BLaER1 (cell line): ENCODE measurements around the gene GSTT4.

ENCODE experiments used
- H3K27ac ChIP-seq: shearing (Covaris generic); formaldehyde crosslinking; 2 replicates; pipeline ENCODE4 v1.8.1; 2022
- H3K27me3 ChIP-seq: shearing (Covaris generic); formaldehyde crosslinking; 2 replicates; pipeline ENCODE4 v1.8.1; 2022
- H3K36me3 ChIP-seq: shearing (Covaris generic); formaldehyde crosslinking; 2 replicates; pipeline ENCODE4 v1.8.1; 2022
- H3K4me1 ChIP-seq: shearing (Covaris generic); formaldehyde crosslinking; 2 replicates; pipeline ENCODE4 v1.8.1; 2022
- H3K4me2 ChIP-seq: shearing (Covaris generic); formaldehyde crosslinking; 2 replicates; pipeline ENCODE4 v1.8.1; 2022
- H3K4me3 ChIP-seq: shearing (Covaris generic); formaldehyde crosslinking; 2 replicates; pipeline ENCODE4 v1.8.1; 2022
- H3K9ac ChIP-seq: shearing (Covaris generic); formaldehyde crosslinking; 2 replicates; pipeline ENCODE4 v1.8.1; 2022
- H3K9me3 ChIP-seq: shearing (Covaris generic); formaldehyde crosslinking; 2 replicates; pipeline ENCODE4 v1.8.1; 2022
- H4K20me1 ChIP-seq: shearing (Covaris generic); formaldehyde crosslinking; 2 replicates; pipeline ENCODE4 v1.8.1; 2022
- Cebpa-rat ChIP-seq: shearing (Covaris generic); IDR thresholded peaks from 2 replicates; pipeline ENCODE4 v1.8.1; 2022

GSTT4 gene

DNA sequence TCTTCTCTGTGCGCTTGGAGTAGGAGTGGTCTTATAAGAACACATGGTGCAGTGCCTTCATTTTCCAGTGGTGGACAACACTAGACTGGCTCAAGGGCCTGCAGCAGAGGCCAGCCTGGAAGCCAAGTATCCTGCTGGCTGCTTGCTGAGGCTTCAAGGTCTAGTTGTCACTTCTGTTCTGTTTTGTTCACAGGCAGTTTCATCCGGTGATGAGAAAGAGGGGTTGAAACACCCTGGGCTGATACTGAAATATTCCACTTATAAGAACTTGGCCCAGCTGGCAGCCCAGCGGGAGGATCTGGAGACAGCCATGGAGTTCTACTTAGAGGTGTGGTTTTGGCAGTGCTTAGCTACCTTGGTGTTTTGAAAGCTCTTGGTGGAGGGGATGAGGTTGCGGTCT is 35.7 kb upstream of the GSTT4 start:
- Histone ChIP-seq H3K9me3 (no peaks in the 10 kb centered on the region), H3K4me1 (no peaks in the 10 kb centered on the region), H3K4me3 (no peak overlapping the region), H3K4me2 (no peak overlapping the region), H3K27ac (no peak overlapping the region), H3K9ac (no peak overlapping the region), H4K20me1 (peaks cover 20% of the 10 kb centered on the region; the same call in 1 of the 2 replicates), H3K27me3 (no peaks in the 10 kb centered on the region), H3K36me3 (peaks cover 100% of the 10 kb centered on the region)
- TF ChIP-seq Cebpa-rat, result no peak

DNA sequence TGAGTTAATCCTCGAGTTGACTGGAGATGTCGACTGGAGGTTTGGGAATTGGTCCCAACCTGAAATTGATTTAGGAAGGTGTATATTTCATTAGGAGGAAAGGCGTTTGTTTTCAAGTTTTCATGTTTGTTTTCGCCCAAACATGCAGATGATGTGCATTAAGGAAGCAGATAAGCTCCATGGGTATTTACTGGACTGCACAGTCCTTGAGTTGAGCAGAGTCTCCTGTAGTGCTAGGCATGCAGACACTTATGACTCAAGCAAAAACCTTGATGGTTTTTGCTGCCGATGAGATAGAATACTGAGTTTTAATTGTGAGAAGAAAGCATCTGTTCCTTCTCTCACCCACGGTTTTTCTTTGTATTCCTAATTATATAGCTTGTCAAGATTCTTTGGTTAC is 33.8 kb upstream of the GSTT4 start:
- no peaks in the 10 kb centered on the region for H3K9me3 ChIP-seq

DNA sequence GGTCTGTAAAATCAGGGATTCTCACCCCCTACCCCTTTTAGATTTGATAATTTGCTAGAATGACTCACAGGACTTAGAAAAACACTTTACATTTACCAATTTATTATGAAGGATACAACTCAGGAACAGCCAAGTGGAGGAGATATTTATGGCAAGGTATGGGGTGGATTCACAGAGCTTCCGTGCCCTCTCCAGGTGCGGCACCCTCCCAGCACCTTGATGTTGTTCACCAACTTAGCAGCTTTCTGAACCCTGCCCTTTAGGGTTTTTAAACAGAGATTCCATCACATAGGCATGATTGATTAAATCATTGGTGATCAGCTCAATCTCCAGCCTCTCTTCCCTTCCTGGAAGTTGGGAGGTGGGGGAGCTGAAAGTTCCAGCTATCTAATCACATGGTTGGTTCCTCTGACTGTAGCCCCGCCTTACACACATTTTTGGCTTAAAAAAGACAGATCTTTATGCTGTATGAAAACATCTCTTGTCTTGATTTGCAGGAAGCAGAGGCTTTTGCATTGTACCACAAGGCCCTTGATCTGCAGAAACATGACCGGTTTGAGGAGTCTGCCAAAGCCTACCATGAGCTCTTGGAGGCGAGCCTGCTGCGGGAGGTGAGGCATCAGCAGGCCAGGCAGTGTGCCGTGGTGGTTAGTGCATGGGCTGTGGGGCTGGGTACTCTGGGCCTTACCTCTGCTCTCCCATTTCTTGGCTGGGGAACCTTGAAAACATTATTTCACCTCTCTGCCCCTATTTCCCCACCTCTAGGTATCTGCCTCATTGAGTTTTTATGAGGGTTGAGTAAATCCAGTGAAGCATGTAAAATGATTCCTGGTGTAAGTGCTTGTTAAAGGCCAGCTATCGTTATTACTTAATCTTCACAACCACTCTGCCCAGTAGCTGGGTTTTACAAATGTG is 32.9 kb upstream of the GSTT4 start:
- H3K9me3 ChIP-seq, result no peaks in the 10 kb centered on the region
- no peak overlapping the region for H3K4me3 ChIP-seq
- H3K9ac ChIP-seq, result no peak overlapping the region
- peaks cover 79% of the 10 kb centered on the region for H3K36me3 ChIP-seq
- peaks cover 44% of the 10 kb centered on the region for H4K20me1 ChIP-seq
- no peaks in the 10 kb centered on the region for H3K4me1 ChIP-seq
- H3K27ac ChIP-seq, result no peak overlapping the region
- no peaks in the 10 kb centered on the region for H3K27me3 ChIP-seq
- TF ChIP-seq Cebpa-rat, result no peak
- H3K4me2 ChIP-seq, result no peak overlapping the region

More for the DNA sequence above, 33.8 kb upstream of the GSTT4 start:
- no peak overlapping the region for H3K4me3 ChIP-seq
- H3K36me3 ChIP-seq, result peaks cover 88% of the 10 kb centered on the region
- no peaks in the 10 kb centered on the region for H3K27me3 ChIP-seq
- no peak overlapping the region for H3K4me2 ChIP-seq
- no peak overlapping the region for H3K27ac ChIP-seq
- no peaks in the 10 kb centered on the region for H3K4me1 ChIP-seq
- H4K20me1 ChIP-seq, result peaks cover 35% of the 10 kb centered on the region
- no peak for TF ChIP-seq Cebpa-rat
- H3K9ac ChIP-seq, result no peak overlapping the region

DNA sequence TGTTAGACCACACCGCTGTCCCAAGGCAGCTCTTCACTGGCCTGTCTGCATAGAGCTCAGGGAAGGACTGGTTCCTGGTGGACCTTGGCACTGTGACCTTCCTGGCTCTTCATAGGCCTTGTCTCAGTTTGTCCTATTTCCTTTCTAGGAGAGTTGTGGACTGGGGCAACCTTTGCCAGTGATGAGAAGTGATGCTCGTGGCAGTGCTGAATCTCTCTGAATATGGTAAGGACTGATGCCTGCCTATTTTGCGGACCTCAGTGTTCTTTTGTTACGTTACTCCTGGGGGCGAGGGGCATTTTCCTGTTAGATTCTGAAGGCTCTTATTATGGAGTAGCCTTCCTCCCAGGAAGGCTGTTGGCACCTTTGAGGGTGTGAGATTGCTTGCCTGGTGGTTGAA is 30.0 kb upstream of the GSTT4 start:
- Histone ChIP-seq H3K36me3 (peaks cover 58% of the 10 kb centered on the region), H3K27ac (no peak overlapping the region), H3K9me3 (no peaks in the 10 kb centered on the region), H4K20me1 (peaks cover 58% of the 10 kb centered on the region), H3K27me3 (no peaks in the 10 kb centered on the region), H3K9ac (no peak overlapping the region), H3K4me2 (no peak overlapping the region), H3K4me1 (no peaks in the 10 kb centered on the region), H3K4me3 (no peak overlapping the region)
- no peak for TF ChIP-seq Cebpa-rat

DNA sequence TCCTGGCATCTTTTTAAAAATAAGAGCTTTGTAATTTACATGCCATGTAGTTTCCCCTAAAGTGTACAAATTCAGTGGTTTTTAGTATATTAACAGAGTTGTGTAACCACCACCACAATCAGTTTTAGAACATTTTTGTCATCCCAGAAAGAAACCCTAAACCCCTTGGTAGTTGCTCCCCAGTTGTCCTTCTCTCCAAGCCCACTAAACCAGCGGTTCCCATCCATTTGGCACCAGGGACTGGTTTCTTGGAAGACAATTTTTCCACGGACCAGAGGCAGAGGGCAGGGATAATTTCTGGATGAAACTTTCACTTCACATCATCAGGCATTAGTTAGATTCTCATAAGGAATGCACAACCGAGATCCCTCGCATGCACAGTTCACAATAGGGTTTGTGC is 28.5 kb upstream of the GSTT4 start:
- no peaks in the 10 kb centered on the region for H3K27me3 ChIP-seq
- H4K20me1 ChIP-seq, result peaks cover 69% of the 10 kb centered on the region
- H3K9ac ChIP-seq, result no peak overlapping the region
- H3K27ac ChIP-seq, result no peak overlapping the region
- peaks cover under 1% of the 10 kb centered on the region; the same call in 1 of the 2 replicates for H3K4me1 ChIP-seq
- no peaks in the 10 kb centered on the region for H3K9me3 ChIP-seq
- no peak overlapping the region for H3K4me2 ChIP-seq
- H3K4me3 ChIP-seq, result no peak overlapping the region
- H3K36me3 ChIP-seq, result peaks cover 42% of the 10 kb centered on the region
- no peak for TF ChIP-seq Cebpa-rat

DNA sequence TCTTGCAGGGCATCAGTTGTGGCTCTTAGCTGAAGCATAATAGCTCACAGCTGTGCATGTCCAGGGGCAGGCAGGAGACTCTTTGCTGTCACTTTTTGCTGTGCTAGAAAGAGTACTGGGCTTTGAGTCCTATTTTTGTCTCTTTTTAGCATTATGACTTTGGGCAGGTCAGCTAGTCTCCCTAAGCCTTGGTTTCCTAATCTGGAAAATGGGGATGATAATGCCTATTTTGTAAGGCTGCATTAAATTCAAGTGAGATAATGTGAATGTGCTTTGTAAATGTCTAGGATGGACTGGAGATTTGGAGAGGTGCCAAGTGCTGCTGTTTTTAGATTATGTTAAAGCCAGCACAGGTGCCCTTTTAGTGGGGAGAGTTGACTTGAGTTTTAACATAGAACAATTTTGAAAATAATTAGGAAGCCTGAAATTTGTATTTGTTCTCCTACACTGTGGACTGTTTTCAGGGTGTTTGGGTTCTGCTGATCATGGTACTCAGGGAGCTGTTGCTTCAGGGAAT is 25.0 kb upstream of the GSTT4 start:
- peaks cover 82% of the 10 kb centered on the region for H4K20me1 ChIP-seq
- H3K36me3 ChIP-seq, result peaks cover 19% of the 10 kb centered on the region
- no peak overlapping the region for H3K27ac ChIP-seq
- H3K9ac ChIP-seq, result no peak overlapping the region
- H3K4me3 ChIP-seq, result no peak overlapping the region
- no peaks in the 10 kb centered on the region for H3K27me3 ChIP-seq
- peaks cover 4% of the 10 kb centered on the region; the same call in 1 of the 2 replicates for H3K9me3 ChIP-seq
- no peak overlapping the region for H3K4me2 ChIP-seq
- TF ChIP-seq Cebpa-rat, result no peak
- H3K4me1 ChIP-seq, result peaks cover 14% of the 10 kb centered on the region

DNA sequence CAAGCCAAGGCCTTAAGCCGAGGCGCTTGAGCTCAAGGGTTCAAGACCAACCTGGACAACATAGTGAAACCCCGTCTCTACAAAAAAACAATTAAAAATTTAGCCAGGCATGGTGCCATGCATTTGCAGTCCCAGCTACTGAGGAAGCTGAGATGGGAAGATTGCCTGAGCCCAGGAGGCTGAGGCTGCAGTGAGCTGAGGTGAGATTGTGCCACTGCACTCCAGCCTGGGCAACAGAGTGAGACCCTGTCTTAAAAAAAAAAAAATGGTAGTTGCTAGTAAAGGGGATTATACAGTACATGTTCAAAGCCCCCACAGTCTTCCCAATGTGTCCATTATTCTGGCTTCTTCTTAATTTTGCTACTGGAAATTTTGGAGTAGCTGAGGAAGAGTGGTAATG is 24.1 kb upstream of the GSTT4 start:
- H3K36me3 ChIP-seq, result peaks cover 17% of the 10 kb centered on the region
- H3K4me3 ChIP-seq, result no peak overlapping the region
- H3K27ac ChIP-seq, result no peak overlapping the region
- no peak for TF ChIP-seq Cebpa-rat
- H3K9me3 ChIP-seq, result peaks cover 4% of the 10 kb centered on the region; the same call in 1 of the 2 replicates
- no peak overlapping the region for H3K9ac ChIP-seq
- peaks cover 14% of the 10 kb centered on the region for H3K4me1 ChIP-seq
- H3K4me2 ChIP-seq, result no peak overlapping the region
- H4K20me1 ChIP-seq, result peaks cover 75% of the 10 kb centered on the region
- H3K27me3 ChIP-seq, result no peaks in the 10 kb centered on the region

DNA sequence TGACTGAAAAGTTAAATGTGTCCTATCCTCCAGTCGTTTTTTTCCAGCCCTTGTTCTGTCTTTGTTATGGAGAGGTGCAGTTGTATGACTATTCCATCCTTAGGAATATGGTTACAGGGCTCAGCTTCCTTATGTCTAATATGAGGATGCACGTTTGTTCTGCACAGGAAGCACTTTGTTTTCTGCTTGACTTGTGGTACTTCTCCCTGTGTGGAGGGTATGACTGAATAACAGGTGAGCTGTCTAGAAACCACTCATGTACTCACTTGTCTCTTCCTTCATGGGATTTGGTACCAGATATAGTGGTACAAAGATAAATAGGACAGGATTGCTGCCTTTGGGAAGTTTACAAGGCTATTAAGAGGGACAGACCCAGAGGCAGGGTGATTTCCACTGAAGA is 23.3 kb upstream of the GSTT4 start:
- peaks cover 14% of the 10 kb centered on the region for H3K4me1 ChIP-seq
- no peak overlapping the region for H3K27ac ChIP-seq
- peaks cover 4% of the 10 kb centered on the region; the same call in 1 of the 2 replicates for H3K9me3 ChIP-seq
- H4K20me1 ChIP-seq, result peaks cover 67% of the 10 kb centered on the region
- peaks cover 17% of the 10 kb centered on the region for H3K36me3 ChIP-seq
- no peak overlapping the region for H3K9ac ChIP-seq
- no peak overlapping the region for H3K4me3 ChIP-seq
- H3K27me3 ChIP-seq, result no peaks in the 10 kb centered on the region
- peak overlapping the region; percentile 16; the same call in 1 of the 2 replicates for H3K4me2 ChIP-seq
- no peak for TF ChIP-seq Cebpa-rat

DNA sequence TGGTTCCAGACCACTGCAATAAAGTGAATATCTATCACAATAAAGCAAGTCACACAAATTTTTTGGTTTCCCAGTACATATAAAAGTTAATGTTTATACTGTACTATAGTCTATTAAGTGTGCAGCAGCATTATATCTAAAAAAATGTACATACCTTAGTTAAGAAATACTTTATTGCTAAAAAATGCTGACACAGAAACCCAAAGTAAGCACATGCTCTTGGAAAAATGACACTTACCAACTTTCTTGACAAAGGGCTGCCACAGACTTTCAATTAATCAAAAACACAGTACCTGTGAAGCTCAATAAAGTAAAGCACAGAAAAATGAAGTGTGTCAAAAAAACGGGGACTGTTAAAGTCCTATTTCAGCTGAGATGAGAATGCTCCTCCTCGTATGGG is 22.7 kb upstream of the GSTT4 start:
- H3K27ac ChIP-seq, result no peak overlapping the region
- peaks cover 62% of the 10 kb centered on the region for H4K20me1 ChIP-seq
- peak overlapping the region; percentile 16 for H3K4me2 ChIP-seq
- H3K36me3 ChIP-seq, result peaks cover 17% of the 10 kb centered on the region
- H3K4me3 ChIP-seq, result no peak overlapping the region
- peaks cover 4% of the 10 kb centered on the region; the same call in 1 of the 2 replicates for H3K9me3 ChIP-seq
- TF ChIP-seq Cebpa-rat, result no peak
- peaks cover 14% of the 10 kb centered on the region for H3K4me1 ChIP-seq
- no peaks in the 10 kb centered on the region for H3K27me3 ChIP-seq
- H3K9ac ChIP-seq, result no peak overlapping the region

DNA sequence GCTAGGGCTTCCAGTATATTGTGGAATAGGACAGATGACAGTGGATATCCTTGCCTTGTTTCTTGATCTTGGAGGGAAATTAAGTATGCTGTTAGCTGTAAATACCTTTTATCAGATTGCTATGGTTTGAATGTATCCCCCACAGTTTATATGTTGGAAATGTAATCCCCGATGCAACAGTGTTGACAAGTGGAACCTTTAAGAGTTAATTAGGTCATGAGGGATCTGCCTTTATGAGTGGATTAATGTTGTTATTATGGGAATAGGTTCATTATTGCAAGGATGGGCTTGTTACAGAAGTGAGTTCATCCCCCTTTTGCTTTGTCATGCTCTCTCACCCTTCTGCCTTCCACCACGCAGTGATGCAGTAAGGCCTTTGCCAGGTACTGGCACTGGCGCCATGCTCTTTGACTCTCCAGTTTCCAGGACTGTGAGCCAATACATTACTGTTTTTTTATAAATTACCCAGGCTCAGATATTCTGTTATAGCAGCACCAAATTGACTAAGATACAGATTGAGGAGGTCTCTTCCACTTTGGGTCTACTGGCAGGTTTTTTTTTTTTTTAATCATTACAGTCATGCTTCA is 22.2 kb upstream of the GSTT4 start:
- Histone ChIP-seq H3K4me3 (no peak overlapping the region), H3K4me1 (peaks cover 14% of the 10 kb centered on the region), H3K9me3 (peaks cover 4% of the 10 kb centered on the region; the same call in 1 of the 2 replicates), H3K36me3 (peaks cover 17% of the 10 kb centered on the region), H3K4me2 (peak overlapping the region; percentile 16), H3K9ac (no peak overlapping the region), H3K27ac (no peak overlapping the region), H3K27me3 (no peaks in the 10 kb centered on the region), H4K20me1 (peaks cover 57% of the 10 kb centered on the region)
- no peak for TF ChIP-seq Cebpa-rat
